CD4-positive, alpha-beta T cell treated with Interleukin-6 at 100 ng/mL for 8 hours (primary cell): ENCODE results near the gene VPS35L.
A peak's percentile ranks its signal among the peaks of the same experiment; 100 is the strongest.

Source experiments
- DNase-seq: peaks from one replicate; pipeline ENCODE4 v3.0.0-alpha.2; 2020; ENCODE audit warnings: mixed read lengths, low spot score

VPS35L gene

GRCh38 chr16:19595043-19595767 lies 39.7 kb downstream of the VPS35L start:
- DNase-seq: no peak

DNA sequence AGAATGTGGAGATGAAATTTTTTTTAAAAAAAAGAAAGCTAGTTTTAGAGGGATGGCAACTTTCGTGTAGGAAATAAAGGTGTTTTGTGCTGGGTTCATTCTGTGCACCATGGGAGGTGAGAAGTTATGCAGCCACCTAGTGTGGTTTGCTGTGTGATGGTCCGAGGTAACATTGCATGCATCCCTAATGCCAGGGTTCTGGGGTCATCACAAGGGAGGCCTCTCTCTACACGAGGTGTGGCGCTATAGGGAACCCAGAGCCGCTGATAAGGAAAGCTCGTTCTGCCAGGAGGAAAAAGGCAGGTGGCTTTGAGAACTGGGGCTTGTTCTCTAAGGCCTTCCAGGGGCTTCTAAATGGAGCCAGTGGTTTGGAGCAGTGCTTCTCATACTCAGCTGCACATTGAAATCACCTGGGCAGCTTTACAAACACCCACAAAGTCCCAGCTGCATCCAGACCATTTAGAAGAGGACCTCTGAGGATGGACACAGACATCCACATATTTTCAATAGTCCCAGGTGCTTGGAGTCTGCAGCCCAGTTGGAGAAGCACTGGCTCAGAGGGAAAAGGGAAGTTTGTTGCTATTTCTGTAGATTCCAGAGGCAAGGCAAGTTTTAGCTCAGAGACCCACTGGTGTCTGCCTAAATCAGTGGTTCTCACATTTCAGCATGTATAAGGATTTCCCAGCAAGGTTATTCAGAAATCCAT lies 43.5 kb downstream of the VPS35L start:
- no peak for DNase-seq

DNA sequence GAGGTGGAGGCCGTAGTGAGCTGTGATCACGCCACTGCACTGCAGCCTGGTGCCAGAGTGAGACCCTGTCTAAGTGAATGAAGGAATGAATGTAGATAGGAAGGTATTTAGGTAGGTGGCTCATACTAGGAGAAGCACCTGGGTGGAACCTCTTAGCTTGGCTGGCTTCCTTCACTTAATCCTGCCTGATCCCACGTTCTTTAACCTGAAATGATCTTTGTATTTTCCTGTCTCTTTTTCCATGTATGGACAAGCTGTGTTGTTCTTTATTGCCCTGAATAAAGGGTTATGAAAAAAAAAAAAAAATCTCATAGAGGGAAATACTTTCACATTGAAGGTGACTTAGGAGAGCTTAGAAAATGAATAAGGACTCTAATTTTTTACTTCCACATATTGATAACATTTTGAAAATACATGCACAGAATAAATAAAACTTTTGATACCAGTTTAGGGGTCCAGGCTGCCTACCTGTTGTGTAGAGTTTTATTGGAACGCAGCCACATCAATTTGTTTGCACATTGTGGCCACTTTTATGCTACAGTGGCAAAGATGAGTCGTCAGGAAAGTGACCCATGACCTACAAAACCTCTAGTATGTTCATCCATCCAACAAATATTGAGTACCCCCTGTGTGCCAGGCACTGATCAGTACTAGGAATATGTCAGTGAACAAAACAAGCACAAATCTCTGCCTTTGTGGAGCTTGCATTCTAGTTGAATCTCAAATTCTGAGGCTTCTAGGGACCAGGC lies 44.6 kb downstream of the VPS35L start:
- DNase-seq: no peak

GRCh38 chr16:19601083-19601976 lies 45.8 kb downstream of the VPS35L start:
- DNase-seq: peak; percentile 21

DNA sequence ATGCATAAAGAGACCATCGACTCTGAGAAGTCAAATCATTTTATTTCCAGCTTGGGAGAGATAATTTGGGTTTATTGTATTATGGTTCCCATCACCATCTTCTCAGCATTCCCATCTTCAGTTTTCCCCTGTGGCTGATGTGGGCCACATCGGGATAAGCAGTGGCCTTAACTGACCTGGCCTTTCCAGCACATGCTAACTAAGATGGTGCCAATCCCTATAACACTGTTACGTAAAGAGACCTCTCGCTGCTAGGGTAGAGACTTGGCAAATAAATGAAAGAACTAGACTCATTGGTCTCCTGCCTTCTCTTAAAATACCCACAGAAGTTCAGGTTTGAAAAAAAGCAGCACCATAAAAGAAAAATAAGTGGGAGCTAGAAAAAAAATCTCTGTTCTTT lies 49.4 kb downstream of the VPS35L start:
- DNase-seq: no peak

DNA sequence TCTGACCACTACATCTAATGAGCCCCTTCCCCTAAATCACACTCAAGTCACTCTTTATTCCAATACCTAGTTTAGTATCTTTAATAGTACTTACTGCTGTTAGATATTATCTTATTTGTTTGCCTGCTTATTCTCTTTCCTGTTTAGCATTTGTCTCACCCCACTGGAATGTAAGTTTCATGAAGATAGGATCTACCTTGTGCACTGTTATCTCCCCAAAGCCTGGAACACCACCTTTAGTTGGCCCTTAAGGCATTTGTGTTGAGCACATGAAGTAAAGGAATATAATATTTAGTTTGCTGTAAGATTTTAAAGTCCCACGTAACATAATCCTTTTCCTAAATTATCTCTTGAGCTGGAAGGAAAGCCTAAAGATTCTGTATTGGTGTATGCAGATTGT lies 50.2 kb downstream of the VPS35L start:
- no peak for DNase-seq

DNA sequence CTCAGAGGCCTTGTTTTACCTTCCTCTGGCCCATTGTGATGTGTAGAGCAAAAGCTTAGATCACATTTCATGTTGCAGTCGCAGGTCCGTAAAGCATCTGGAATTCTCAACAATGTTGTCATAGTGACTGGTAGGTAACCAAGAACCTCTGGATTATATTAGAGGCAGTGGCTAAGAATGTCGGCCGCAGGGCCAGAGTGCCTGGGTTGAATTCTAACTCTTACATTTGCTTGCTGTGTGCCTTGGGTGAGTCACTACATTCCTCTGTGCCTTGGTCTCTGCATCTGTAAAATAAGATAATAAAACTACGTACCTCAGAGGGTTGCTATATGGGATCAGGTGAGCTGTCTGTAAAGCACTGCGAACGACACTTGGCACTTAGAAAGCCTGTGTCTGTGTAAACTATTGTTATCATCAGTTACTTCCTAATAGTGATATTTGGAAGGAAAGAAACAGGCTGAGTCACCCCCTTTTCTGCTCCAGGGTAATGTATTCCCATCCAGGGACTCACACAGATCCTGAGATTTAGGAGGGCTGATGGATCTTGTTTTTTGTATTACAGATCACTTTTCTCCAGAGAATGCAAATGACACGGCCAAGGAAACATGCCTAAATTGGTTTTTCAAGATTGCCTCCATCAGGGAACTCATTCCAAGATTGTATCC lies 52.2 kb downstream of the VPS35L start:
- DNase-seq: no peak

DNA sequence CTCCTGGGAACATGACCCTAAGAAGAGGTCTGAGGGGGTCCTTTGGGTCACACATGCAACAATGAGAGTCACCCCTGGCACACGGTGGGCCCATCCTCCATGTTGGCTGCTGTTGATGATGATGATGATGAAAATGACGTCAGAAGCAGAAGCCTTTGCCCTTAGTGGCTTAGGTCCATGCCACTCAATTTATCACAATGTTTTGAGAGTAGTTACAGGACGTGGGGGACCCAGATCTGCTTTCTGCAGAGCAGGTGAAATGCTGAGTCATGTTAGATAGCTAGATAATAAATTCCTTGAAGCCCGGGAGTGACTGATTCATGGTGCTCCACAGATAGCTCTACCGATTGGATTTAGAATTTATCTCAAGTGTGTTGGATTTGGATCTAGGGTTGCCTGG lies 53.9 kb downstream of the VPS35L start:
- DNase-seq: no peak

DNA sequence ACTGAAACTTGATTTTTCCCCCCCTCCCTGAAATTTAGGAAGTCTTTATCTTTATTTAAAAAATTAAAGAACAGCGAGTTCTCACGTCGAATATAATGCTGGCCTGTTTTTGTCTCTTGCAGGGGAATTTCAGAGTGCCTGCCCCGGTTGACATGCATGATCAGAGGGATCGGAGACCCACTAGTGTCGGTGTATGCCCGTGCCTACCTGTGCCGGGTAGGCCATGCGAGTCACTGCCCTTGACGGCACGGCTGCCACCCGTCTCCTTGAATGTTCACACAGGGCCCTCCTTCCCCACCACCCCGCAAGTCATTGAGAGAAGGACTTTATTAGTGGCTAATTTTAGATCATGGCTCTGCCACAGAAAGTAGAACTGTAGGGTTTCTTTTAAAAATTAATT lies 54.7 kb downstream of the VPS35L start:
- DNase-seq: no peak

- DNase-seq: no peak
Measured at GRCh38 chr16:19613834-19614233, 58.3 kb downstream of the VPS35L start.

GRCh38 chr16:19616241-19616640 lies 60.7 kb downstream of the VPS35L start:
- DNase-seq: no peak

DNA sequence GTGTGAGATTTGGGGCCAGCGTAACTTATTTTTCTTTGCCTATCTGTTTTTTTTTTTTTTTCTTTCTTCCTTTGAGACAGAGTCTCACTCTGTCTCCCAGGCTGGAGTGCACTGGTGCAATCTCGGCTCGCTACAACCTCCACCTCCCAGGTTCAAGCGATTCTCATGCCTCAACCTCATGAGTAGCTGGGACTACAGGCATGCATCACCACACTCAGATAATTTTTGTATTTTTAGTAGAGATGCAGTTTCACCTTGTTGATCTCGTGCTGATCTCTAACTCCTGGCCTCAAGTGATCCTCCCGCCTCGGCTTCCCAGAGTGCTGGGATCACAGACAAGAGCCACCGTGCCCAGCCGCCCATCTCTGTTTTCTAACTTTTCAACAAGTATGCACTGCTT lies 63.4 kb downstream of the VPS35L start:
- no peak for DNase-seq

DNA sequence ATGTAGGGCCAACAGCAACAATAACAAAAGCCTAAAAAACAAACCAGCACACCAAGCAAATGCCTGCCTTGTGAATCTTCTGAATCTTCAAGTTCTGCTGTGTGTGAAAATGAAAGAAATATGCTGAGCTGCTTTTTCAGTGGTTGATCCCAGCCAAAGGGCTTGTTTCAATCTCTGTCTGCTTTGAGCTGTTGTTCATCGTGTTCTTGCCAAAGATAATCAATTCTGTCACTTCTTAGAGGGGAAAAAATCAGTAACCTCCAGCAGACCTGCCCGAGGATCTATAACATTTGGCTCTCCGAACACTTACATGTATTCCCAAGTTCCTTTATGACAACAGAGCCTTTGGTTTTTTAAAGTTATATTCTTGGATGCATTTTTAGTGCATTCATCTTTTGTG lies 65.9 kb downstream of the VPS35L start:
- DNase-seq: no peak

- DNase-seq: no peak
Measured at GRCh38 chr16:19625039-19625438, 69.5 kb downstream of the VPS35L start.

DNA sequence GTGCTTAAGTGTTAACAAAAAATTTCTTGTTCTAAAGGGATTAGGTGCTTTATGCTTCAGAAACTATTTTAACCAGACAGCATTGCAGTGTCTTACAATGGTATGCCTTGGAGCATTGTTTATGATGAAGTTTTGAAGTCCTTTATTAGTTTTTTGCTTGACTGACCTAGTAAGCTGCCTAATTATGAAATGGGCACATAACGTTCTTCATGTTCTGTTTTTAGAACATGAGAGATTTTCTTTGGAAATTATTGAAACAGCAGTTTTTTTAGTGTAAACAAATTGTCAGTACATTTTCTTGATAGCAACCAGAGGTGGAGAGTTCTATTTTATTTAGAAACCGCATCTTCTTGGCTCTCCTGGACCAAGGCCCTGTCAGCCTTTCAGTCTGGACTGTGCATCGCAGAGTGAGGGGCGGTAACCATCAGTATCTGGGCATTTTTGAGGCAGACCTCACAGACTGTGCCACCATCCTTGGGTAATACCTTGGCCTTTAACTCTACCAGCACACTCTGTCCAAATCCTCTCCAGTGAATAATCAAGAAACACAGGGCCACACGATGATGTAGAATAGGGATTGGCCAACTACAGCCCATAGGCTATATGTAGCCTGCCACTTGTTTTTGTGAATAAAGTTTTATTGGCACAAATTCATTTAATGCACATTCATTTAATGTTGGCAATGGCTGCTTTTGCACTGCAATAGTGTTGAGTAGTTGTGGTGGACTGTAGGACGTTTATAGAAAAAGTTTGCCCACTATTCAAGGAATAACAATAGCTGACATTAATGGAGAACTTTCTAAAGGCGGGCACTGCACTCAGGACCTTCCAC lies 81.1 kb downstream of the VPS35L start:
- DNase-seq: no peak

GRCh38 chr16:19639986-19640421 lies 84.5 kb downstream of the VPS35L start:
- peak; percentile 43 for DNase-seq

DNA sequence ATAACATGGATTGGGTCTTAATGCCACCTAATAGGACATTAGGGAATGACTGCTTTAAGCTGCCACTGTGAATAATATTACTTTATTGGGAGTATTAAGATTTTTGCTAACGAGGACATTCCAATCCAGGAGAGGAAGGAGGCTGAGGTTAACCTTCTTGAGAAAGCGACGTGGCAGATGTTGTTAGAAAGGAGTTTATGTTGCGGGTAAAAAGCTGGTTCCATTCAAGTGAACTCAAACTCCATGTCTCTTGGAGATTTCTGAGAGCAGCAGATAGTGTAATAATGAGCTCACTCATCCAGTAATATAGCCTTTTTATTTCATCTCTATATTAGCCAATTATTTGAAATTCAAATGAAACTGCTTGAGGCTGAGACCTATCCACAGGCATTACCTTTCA lies 87.0 kb downstream of the VPS35L start:
- no peak for DNase-seq

GRCh38 chr16:19644877-19645276 lies 89.4 kb downstream of the VPS35L start:
- no peak for DNase-seq

DNA sequence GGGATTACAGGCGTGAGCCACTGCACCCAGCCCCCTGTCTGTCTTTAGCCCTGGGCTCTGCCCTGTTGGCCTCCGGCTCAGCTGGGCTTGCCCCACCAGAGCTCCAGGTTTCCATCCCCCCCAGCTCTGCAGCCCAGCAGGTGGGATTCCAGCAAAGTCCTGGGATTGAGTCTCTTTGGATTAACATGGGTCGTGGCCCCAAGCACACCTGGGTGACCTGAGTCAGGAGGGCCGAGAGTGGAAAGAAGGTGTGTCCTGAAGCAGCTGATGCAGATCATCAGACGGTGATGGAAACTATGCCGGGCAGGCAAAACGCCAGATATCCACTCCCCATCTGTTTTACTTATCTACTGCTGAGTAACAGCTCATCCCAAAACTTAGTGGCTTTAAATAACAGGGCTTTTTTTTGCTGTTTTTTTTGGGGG lies 90.1 kb downstream of the VPS35L start:
- DNase-seq: no peak

DNA sequence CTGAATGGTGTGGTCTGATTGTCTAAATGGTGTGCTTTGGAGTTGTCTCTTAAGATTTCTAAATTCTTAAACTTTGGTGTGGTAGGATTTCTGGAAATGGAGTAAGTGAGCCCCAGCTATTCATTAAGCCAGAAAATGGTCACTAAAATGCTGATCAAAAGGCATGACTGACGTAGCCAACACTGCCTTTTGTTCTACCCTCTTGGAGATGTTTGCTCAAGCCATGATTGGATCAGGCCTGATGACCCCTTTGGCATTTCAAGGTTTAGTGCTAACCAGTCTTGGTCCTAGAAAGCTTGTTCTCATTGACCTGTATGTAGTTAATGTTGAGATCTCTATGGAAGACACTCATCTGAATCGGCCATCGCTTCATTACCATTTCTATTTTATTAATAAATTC lies 94.5 kb downstream of the VPS35L start:
- no peak for DNase-seq

- no peak for DNase-seq
Measured at GRCh38 chr16:19654147-19654546, 98.6 kb downstream of the VPS35L start.
